Colonic mucosa (tissue), 4 donors: Measurements from ENCODE around the gene SNU13. TPM values are rescaled to one million over a fixed set of nuclear protein-coding genes. Genes with fewer than 3 reads are reported as not detected.

Source experiments
- DNase-seq: peaks from one replicate; pipeline ENCODE4 v3.0.0-alpha.2; 2020
- H3K27ac ChIP-seq: fragments of 200-600 bp; one replicate; pipeline ENCODE4 v1.8.0; 2021
- H3K27me3 ChIP-seq: fragments of 200-600 bp; one replicate; pipeline ENCODE4 v1.8.0; 2021
- H3K36me3 ChIP-seq: fragments of 200-600 bp; one replicate; pipeline ENCODE4 v1.8.0; 2021
- H3K4me1 ChIP-seq: fragments of 200-600 bp; one replicate; pipeline ENCODE4 v1.8.0; 2021; ENCODE audit warnings: mild to moderate bottlenecking
- H3K4me3 ChIP-seq: fragments of 200-600 bp; one replicate; pipeline ENCODE4 v1.8.0; 2021
- H3K9ac ChIP-seq, 2 donors: one replicate each; pipeline ENCODE4 v1.7.0; 2013; ENCODE audit warnings: control low read depth in 2 of 2, low read depth in 2 of 2, low read length in 2 of 2
- H3K9me3 ChIP-seq: fragments of 200-600 bp; one replicate; pipeline ENCODE4 v1.8.0; 2021
- intact Hi-C: fragments of 100-400 bp; cut with DNase I; formaldehyde crosslinking; loops from one replicate; pipeline ENCODE4 v1.14.1; 2022
- total RNA-seq, 2 donors: library from RNA; stranded (reverse); fragmentation: NEBNext Ultra II Directional in 1 of 2; extraction: Animal tissue kit (Norgen Biotek cat#: 25700) in 1 of 2; gene quantifications; one replicate each; pipeline ENCODE4 v1.2.1, GENCODE V29; 2021
- TF ChIP-seq, protein P1 (sequence below): fragments of 200-600 bp; IDR thresholded peaks from one replicate; pipeline ENCODE4 v1.8.0; 2022; ENCODE audit warnings: antibody characterized with exemption, mild to moderate bottlenecking
- donor health status: healthy.
- donor health status: DM: no; HTN: no; CAD: no.
- donor health status: DM: no; HTN: no; CAD: no.

The SNU13 gene
- total RNA-seq, 2 donors from 2014 or later = 95.7 to 169 TPM

DNA sequence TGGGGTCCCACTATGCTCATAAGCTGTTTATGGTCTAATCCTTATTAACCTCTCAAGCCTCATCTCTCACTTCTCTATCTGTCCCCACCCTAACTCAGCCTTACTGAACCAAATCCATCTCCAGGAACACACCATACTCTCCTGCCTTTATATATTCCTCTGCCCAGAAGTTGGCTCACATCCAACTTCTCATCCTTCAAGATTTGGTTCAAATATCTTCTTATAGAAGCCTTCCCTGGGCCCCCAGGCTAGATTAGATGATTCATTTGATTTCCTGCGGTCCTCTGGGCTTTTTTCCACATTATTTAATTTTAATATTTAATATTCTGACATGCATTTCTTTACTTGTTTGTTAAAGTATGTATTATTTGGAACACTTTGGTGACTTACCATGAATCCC is 33.8 kb upstream of the SNU13 start:
- Histone ChIP-seq H3K27ac (no peak overlapping the region), H3K9me3 (no peaks in the 10 kb centered on the region), H3K27me3 (no peaks in the 10 kb centered on the region), H3K4me3 (no peak overlapping the region), H3K36me3 (no peaks in the 10 kb centered on the region), H3K9ac (no peak overlapping the region), H3K4me1 (no peaks in the 10 kb centered on the region)
- intact Hi-C loops = no loop called here
- DNase-seq = no peak
- TF ChIP-seq, protein P1, sequence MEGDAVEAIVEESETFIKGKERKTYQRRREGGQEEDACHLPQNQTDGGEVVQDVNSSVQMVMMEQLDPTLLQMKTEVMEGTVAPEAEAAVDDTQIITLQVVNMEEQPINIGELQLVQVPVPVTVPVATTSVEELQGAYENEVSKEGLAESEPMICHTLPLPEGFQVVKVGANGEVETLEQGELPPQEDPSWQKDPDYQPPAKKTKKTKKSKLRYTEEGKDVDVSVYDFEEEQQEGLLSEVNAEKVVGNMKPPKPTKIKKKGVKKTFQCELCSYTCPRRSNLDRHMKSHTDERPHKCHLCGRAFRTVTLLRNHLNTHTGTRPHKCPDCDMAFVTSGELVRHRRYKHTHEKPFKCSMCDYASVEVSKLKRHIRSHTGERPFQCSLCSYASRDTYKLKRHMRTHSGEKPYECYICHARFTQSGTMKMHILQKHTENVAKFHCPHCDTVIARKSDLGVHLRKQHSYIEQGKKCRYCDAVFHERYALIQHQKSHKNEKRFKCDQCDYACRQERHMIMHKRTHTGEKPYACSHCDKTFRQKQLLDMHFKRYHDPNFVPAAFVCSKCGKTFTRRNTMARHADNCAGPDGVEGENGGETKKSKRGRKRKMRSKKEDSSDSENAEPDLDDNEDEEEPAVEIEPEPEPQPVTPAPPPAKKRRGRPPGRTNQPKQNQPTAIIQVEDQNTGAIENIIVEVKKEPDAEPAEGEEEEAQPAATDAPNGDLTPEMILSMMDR = no peak

DNA sequence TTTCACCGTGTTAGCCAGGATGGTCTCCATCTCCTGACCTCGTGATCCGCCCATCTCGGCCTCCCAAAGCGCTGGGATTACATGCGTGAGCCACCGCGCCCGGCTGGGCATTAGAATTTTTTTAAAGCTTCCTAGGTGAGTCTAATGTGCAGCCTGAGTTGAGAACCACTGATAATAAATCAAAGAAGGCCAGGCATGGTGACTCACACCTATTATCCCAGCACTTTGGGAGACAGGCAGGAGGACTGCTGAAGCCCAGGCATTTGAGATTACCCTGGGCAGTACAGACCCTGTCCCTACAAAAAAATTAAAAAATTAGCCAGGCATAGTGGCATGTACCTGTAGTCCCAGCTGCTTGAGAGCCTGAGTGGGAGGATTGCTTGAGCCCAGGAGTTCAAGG is 24.3 kb upstream of the SNU13 start:
- TF ChIP-seq, protein P1 = no peak
- no peak for DNase-seq
- Histone ChIP-seq H3K9me3 (no peaks in the 10 kb centered on the region), H3K4me3 (no peak overlapping the region), H3K36me3 (no peaks in the 10 kb centered on the region), H3K4me1 (no peaks in the 10 kb centered on the region), H3K27me3 (no peaks in the 10 kb centered on the region), H3K27ac (no peak overlapping the region), H3K9ac (no peak overlapping the region)
- intact Hi-C loops = no loop called here

DNA sequence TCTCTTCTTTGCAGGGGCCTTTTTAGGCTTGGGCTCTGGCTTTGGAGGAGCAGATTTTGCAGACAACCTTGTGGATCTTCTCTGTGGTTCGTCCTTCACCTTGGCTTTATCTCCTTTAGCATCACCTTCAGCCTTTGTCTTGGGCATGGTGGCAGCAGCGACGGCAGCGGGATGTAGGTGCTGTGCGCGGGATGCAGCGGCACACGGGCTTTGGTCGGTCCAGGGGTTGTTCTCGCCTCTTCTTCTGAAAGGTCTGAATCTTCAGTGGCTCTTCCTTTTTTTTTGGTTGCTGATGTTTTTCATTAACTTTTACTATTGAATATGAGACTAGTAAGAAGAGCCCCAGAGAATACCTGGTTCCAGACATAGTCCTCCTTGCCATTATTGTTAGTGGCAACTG is 20.7 kb upstream of the SNU13 start:
- intact Hi-C loops = no loop called here
- no peaks in the 10 kb centered on the region for H3K36me3 ChIP-seq
- no peak overlapping the region for H3K4me3 ChIP-seq
- H3K9ac ChIP-seq = no peak overlapping the region
- TF ChIP-seq, protein P1 = no peak
- H3K4me1 ChIP-seq = no peaks in the 10 kb centered on the region
- no peaks in the 10 kb centered on the region for H3K9me3 ChIP-seq
- DNase-seq = no peak
- H3K27me3 ChIP-seq = no peaks in the 10 kb centered on the region
- H3K27ac ChIP-seq = no peak overlapping the region

DNA sequence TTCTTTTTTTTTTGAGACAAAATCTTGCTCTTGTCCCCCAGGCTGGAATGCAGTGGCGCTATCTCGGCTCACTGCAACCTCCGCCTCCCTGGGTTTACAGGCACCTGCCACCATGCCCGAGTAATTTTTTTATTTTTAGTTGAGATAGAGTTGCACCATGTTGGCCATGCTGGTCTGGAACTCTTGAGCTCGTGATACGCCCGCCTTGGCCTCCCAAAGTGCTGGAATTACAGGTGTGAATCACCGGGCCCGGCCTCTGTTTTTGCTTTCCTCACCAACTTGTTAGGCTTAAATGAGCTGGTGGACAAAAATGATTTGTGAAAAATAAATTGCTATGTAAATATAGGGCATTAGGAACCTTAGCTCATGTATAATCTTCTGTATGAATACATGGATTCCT is 14.1 kb upstream of the SNU13 start:
- Histone ChIP-seq H3K36me3 (no peaks in the 10 kb centered on the region), H3K9ac (no peak overlapping the region), H3K27ac (no peak overlapping the region), H3K4me1 (no peaks in the 10 kb centered on the region), H3K4me3 (no peak overlapping the region), H3K9me3 (no peaks in the 10 kb centered on the region), H3K27me3 (no peaks in the 10 kb centered on the region)
- DNase-seq = no peak
- intact Hi-C loops = no loop called here
- TF ChIP-seq, protein P1 = no peak

DNA sequence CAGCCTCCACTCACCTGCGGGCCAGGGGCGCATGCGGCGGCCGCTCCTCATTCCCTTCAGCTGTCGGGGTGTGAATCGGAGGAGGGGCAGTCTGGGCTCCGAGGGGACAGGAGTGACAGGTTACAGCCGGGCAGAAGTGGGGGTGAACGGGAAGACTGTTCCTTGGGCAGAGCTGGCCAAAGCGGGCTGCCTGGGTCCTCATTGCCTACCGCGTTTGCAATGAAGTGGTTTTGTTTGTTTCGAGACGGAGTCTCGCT is 11.4 kb upstream of the SNU13 start:
- intact Hi-C loops = no loop called here
- Histone ChIP-seq H3K4me3 (no peak overlapping the region), H3K9me3 (no peaks in the 10 kb centered on the region), H3K27me3 (no peaks in the 10 kb centered on the region), H3K36me3 (no peaks in the 10 kb centered on the region), H3K4me1 (peaks cover 7% of the 10 kb centered on the region), H3K27ac (no peak overlapping the region), H3K9ac (no peak overlapping the region)
- DNase-seq = no peak
- TF ChIP-seq, protein P1 = no peak
